RPMI8226 (cell line): ENCODE data around the gene SLC16A2.
"Not testable (repeated sequence)": the region's sequence is repeated elsewhere in the genome, so short reads cannot be mapped to it uniquely, and the experiment has no call there.

Source experiments
- DNase-seq: peaks from one replicate; pipeline ENCODE4 v3.0.0-alpha.2; 2015

SLC16A2 gene

GRCh38 chrX:74509989-74510388 is 88.7 kb downstream of the SLC16A2 start:
- DNase-seq = no peak

GRCh38 chrX:74510401-74510800 is 89.1 kb downstream of the SLC16A2 start:
- DNase-seq = no peak

GRCh38 chrX:74511704-74512103 is 90.4 kb downstream of the SLC16A2 start:
- no peak for DNase-seq

- no peak for DNase-seq
These were observed 93.1 kb downstream of the SLC16A2 start for GRCh38 chrX:74514384-74514783.

- no peak for DNase-seq
These were observed 94.1 kb downstream of the SLC16A2 start for GRCh38 chrX:74515356-74515755.

GRCh38 chrX:74516013-74516412 is 94.7 kb downstream of the SLC16A2 start:
- not testable (repeated sequence) for DNase-seq

- DNase-seq = no peak
These were observed 98.6 kb downstream of the SLC16A2 start for GRCh38 chrX:74519870-74520269.

- no peak for DNase-seq
These were observed 99.0 kb downstream of the SLC16A2 start for GRCh38 chrX:74520291-74520690.

GRCh38 chrX:74520896-74521295 is 99.6 kb downstream of the SLC16A2 start:
- DNase-seq = no peak

GRCh38 chrX:74521961-74522751 is 100.9 kb downstream of the SLC16A2 start:
- DNase-seq = no peak

GRCh38 chrX:74523224-74523623 is 101.9 kb downstream of the SLC16A2 start:
- DNase-seq = no peak

GRCh38 chrX:74523870-74524735 is 102.8 kb downstream of the SLC16A2 start:
- no peak for DNase-seq

- DNase-seq = no peak
These were observed 103.8 kb downstream of the SLC16A2 start for GRCh38 chrX:74525116-74525515.

- no peak for DNase-seq
These were observed 105.5 kb downstream of the SLC16A2 start for GRCh38 chrX:74526764-74527163.

GRCh38 chrX:74527350-74527749 is 106.1 kb downstream of the SLC16A2 start:
- DNase-seq = no peak

GRCh38 chrX:74529311-74529710 is 108.0 kb downstream of the SLC16A2 start:
- no peak for DNase-seq

GRCh38 chrX:74531081-74531480 is 109.8 kb downstream of the SLC16A2 start:
- DNase-seq = no peak

- no peak for DNase-seq
These were observed 113.3 kb downstream of the SLC16A2 start for GRCh38 chrX:74534569-74535038.

GRCh38 chrX:74535086-74535407 is 113.8 kb downstream of the SLC16A2 start:
- no peak for DNase-seq

GRCh38 chrX:74535408-74536151 is 114.3 kb downstream of the SLC16A2 start:
- DNase-seq = peak; percentile 26

GRCh38 chrX:74536152-74536831 is 115.0 kb downstream of the SLC16A2 start:
- peak; percentile 24 for DNase-seq

GRCh38 chrX:74536832-74537371 is 115.6 kb downstream of the SLC16A2 start:
- DNase-seq = no peak
